Stimulated activated CD4-positive, alpha-beta T cell treated with anti-CD3 and anti-CD28 coated beads, TNF-alpha, amount 100 ng/mL, for 1 hour (primary cell): Measurements from ENCODE around the gene STRBP.
"Not testable (repeated sequence)": the region's sequence is repeated elsewhere in the genome, so short reads cannot be mapped to it uniquely, and the experiment has no call there.

ENCODE experiments used
- DNase-seq, 3 donors: peaks; one replicate each; pipeline ENCODE4 v3.0.0-alpha.2; 2020; ENCODE audit warnings: low read depth in 3 of 3, low spot score in 1 of 3

Gene STRBP

GRCh38 chr9:123283048-123283408 is 14.6 kb upstream of the STRBP start:
- no peak for DNase-seq

- no peak for DNase-seq
Observed at GRCh38 chr9:123282362-123283047, 14.1 kb upstream of the STRBP start.

GRCh38 chr9:123281659-123282350 is 13.4 kb upstream of the STRBP start:
- DNase-seq: no peak

GRCh38 chr9:123278879-123279493 is 10.6 kb upstream of the STRBP start:
- not testable (repeated sequence) for DNase-seq

GRCh38 chr9:123278361-123278760 is 10.0 kb upstream of the STRBP start:
- no peak for DNase-seq

- DNase-seq: no peak
Observed at GRCh38 chr9:123276551-123276950, 8.2 kb upstream of the STRBP start.

- DNase-seq: not testable (repeated sequence)
Observed at GRCh38 chr9:123271133-123271532, 2.7 kb upstream of the STRBP start.

- no peak for DNase-seq
Observed at GRCh38 chr9:123269281-123269680, 895 bp upstream of the STRBP start.

- peak in 1 of 3 donors; percentile 2 for DNase-seq
Observed at GRCh38 chr9:123268199-123268464, 254 bp downstream of the STRBP start.

GRCh38 chr9:123267481-123268198 is 746 bp downstream of the STRBP start:
- DNase-seq: no peak

- no peak for DNase-seq
Observed at GRCh38 chr9:123266655-123267399, 1.6 kb downstream of the STRBP start.

- no peak for DNase-seq
Observed at GRCh38 chr9:123265833-123266232, 2.6 kb downstream of the STRBP start.

GRCh38 chr9:123263227-123263626 is 5.2 kb downstream of the STRBP start:
- DNase-seq: no peak

- no peak for DNase-seq
Observed at GRCh38 chr9:123262338-123262737, 6.0 kb downstream of the STRBP start.

- no peak for DNase-seq
Observed at GRCh38 chr9:123261006-123261677, 7.2 kb downstream of the STRBP start.

- DNase-seq: no peak
Observed at GRCh38 chr9:123260340-123260739, 8.0 kb downstream of the STRBP start.

GRCh38 chr9:123257276-123257675 is 11.1 kb downstream of the STRBP start:
- no peak for DNase-seq

GRCh38 chr9:123255718-123256117 is 12.7 kb downstream of the STRBP start:
- no peak for DNase-seq

- no peak for DNase-seq
Observed at GRCh38 chr9:123253204-123253603, 15.2 kb downstream of the STRBP start.

GRCh38 chr9:123251741-123252140 is 16.6 kb downstream of the STRBP start:
- DNase-seq: no peak

- no peak for DNase-seq
Observed at GRCh38 chr9:123251324-123251723, 17.1 kb downstream of the STRBP start.
